ENCODE data around the gene C1QTNF8.

Gene C1QTNF8

DNA sequence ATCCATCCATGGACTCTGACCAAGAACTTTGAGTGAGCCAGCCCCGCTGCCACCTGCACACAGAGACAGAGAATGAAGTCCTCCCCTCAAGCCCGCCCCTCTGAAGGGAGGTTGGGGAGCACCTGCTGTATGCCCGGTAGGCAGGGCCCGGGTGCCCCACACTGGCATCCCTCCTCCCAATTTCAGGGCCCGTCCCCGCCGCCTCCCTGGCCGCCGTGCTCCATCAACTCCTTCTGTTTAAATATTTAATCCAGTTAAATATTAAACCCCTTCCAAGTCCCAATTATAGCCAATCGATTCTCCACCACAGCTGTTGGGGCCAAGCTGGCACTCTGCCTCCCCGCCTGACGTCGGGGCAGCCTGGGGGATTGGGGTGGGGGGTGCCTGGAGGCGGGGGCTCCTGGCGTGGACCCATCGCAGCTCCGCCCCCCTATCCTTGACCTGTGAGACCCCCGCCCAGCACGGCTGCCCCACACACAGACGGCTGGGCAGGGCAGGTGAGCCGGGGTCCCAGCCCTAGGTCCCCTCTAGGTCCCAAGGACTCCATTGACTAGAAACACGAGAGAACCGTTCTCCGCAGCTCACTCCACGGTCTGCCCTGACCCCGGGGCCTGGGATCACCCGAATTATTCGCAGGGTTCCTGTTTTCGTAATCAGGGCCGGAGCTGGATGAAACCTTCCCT, 38.9 kb upstream of the C1QTNF8 start:
- no peak for DNase-seq
- Histone ChIP-seq H3K9me3 (replicated peaks; ENCODE audit: insufficient read depth, low read length) (no peaks in the 10 kb centered on the region), H3K9me2 (replicated peaks; ENCODE audit: insufficient read depth, low read length) (no peaks in the 10 kb centered on the region), H3F3A (ENCODE audit: insufficient read depth, low read length) (no peaks in the 10 kb centered on the region), H3K79me2 (ENCODE audit: low read length) (no peaks in the 10 kb centered on the region), H3K9ac (ENCODE audit: low read length) (no peak overlapping the region), H3K27ac (ENCODE audit: low read length) (no peak overlapping the region), H3K36me3 (replicated peaks; ENCODE audit: insufficient read depth, low read length) (no peaks in the 10 kb centered on the region), H3K4me1 (ENCODE audit: low read length) (no peaks in the 10 kb centered on the region), H3K27me3 (replicated peaks; ENCODE audit: insufficient read depth, low read length) (peaks cover 87% of the 10 kb centered on the region), H3K4me3 (ENCODE audit: low read length) (no peak overlapping the region), H4K20me1 (ENCODE audit: insufficient read depth, low read length) (no peaks in the 10 kb centered on the region), H2AFZ (ENCODE audit: low read length) (no peak overlapping the region), H3K4me2 (ENCODE audit: low read depth, low read length) (no peak overlapping the region)
- no peak for TF ChIP-seq EZH2phosphoT487 (IDR thresholded peaks at IDR 0.05; ENCODE audit: low read length)
- TF ChIP-seq, protein P1, sequence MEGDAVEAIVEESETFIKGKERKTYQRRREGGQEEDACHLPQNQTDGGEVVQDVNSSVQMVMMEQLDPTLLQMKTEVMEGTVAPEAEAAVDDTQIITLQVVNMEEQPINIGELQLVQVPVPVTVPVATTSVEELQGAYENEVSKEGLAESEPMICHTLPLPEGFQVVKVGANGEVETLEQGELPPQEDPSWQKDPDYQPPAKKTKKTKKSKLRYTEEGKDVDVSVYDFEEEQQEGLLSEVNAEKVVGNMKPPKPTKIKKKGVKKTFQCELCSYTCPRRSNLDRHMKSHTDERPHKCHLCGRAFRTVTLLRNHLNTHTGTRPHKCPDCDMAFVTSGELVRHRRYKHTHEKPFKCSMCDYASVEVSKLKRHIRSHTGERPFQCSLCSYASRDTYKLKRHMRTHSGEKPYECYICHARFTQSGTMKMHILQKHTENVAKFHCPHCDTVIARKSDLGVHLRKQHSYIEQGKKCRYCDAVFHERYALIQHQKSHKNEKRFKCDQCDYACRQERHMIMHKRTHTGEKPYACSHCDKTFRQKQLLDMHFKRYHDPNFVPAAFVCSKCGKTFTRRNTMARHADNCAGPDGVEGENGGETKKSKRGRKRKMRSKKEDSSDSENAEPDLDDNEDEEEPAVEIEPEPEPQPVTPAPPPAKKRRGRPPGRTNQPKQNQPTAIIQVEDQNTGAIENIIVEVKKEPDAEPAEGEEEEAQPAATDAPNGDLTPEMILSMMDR (IDR thresholded peaks at IDR 0.05; ENCODE audit: low read length): no peak
- TF ChIP-seq EZH2 (optimal IDR thresholded peaks at IDR 0.05; ENCODE audit: low read depth, low read length): no peak

DNA sequence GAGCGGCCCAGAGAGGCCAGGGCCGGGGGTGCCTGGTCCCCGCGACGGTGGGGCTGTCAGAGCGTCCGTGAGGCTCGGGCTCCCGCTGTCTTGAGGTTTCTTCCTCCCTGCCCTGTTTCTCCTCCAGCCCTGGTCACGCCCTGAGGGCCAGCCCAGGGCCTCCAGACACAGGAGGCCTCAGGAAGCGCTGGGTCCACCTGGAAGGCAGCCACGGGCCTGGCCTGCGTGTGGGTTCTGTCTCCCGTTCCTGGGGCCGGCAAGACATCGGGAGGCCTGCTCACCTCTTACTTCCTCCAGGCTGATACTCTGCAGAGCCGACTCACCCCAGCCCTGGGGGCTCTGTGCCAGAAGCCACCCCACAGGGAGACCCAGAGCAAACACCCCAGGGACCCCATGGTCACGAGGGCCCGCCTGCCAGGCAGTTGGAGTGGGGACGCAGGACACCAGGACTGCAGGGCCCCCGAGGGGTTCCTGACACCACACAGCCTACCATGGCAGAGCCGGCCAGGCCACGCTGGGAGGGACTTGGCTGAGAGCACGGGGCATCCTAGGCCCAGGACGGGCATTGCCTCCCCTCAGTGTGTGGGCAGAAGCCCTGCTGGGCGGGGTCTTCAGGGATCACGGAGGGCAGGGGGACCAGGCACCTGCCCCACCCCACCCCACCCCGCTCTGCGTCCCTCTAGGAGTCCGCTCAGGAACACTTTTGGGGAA, 37.9 kb upstream of the C1QTNF8 start:
- Histone ChIP-seq H3K9ac (ENCODE audit: low read length) (no peak overlapping the region), H3K4me1 (ENCODE audit: low read length) (no peaks in the 10 kb centered on the region), H3K4me3 (ENCODE audit: low read length) (no peak overlapping the region), H3K27ac (ENCODE audit: low read length) (no peak overlapping the region), H3K36me3 (replicated peaks; ENCODE audit: insufficient read depth, low read length) (no peaks in the 10 kb centered on the region), H3K79me2 (ENCODE audit: low read length) (no peaks in the 10 kb centered on the region), H2AFZ (ENCODE audit: low read length) (no peak overlapping the region), H3F3A (ENCODE audit: insufficient read depth, low read length) (no peaks in the 10 kb centered on the region), H3K27me3 (replicated peaks; ENCODE audit: insufficient read depth, low read length) (peaks cover 87% of the 10 kb centered on the region), H3K4me2 (ENCODE audit: low read depth, low read length) (no peak overlapping the region), H4K20me1 (ENCODE audit: insufficient read depth, low read length) (no peaks in the 10 kb centered on the region), H3K9me2 (replicated peaks; ENCODE audit: insufficient read depth, low read length) (no peaks in the 10 kb centered on the region), H3K9me3 (replicated peaks; ENCODE audit: insufficient read depth, low read length) (no peaks in the 10 kb centered on the region)
- DNase-seq: no peak
- TF ChIP-seq, protein P1 (IDR thresholded peaks at IDR 0.05; ENCODE audit: low read length): no peak

DNA sequence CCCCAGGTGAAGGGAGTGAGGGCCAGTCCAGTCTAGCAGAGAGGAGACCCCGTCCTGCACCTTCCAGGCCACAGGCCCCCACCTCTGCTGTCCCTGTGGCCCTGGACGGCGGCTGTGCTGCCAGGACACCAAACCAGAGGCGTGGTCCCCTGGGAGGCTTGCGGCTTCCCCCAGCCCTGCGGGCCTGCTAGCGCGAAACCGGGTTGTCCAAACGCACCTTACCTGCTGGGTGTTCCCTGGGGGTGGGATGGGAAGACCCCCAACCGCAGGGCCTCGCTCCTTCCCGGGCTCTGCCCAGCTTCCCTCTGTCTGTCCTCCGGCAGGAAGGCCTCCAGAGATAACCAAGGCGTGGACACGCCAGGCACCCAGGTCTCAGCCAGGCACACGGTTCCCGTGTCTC, 37.2 kb upstream of the C1QTNF8 start:
- TF ChIP-seq, protein P1 (IDR thresholded peaks at IDR 0.05; ENCODE audit: low read length): no peak
- TF ChIP-seq EZH2 (optimal IDR thresholded peaks at IDR 0.05; ENCODE audit: low read depth, low read length): no peak
- TF ChIP-seq EZH2phosphoT487 (IDR thresholded peaks at IDR 0.05; ENCODE audit: low read length): no peak
- Histone ChIP-seq H4K20me1 (ENCODE audit: insufficient read depth, low read length) (no peaks in the 10 kb centered on the region), H3K9me2 (replicated peaks; ENCODE audit: insufficient read depth, low read length) (no peaks in the 10 kb centered on the region), H2AFZ (ENCODE audit: low read length) (no peak overlapping the region), H3K9ac (ENCODE audit: low read length) (no peak overlapping the region), H3F3A (ENCODE audit: insufficient read depth, low read length) (no peaks in the 10 kb centered on the region), H3K4me1 (ENCODE audit: low read length) (no peaks in the 10 kb centered on the region), H3K36me3 (replicated peaks; ENCODE audit: insufficient read depth, low read length) (no peaks in the 10 kb centered on the region), H3K4me3 (ENCODE audit: low read length) (no peak overlapping the region), H3K9me3 (replicated peaks; ENCODE audit: insufficient read depth, low read length) (no peaks in the 10 kb centered on the region), H3K27me3 (replicated peaks; ENCODE audit: insufficient read depth, low read length) (peaks cover 88% of the 10 kb centered on the region), H3K79me2 (ENCODE audit: low read length) (no peaks in the 10 kb centered on the region), H3K27ac (ENCODE audit: low read length) (no peak overlapping the region), H3K4me2 (ENCODE audit: low read depth, low read length) (no peak overlapping the region)
- no peak for DNase-seq
